AG04449 (cell line): ENCODE data around the gene SPECC1.

ENCODE experiments used
- CTCF ChIA-PET: fragments of 350-600 bp; formaldehyde crosslinking; extraction: SDS; loops from one replicate; lab custom pipeline; 2021; ENCODE audit warnings: antibody characterized with exemption; lab: Yijun Ruan, JAX
- POLR2A ChIA-PET: fragments of 400-600, 350-600 bp; formaldehyde crosslinking; extraction: SDS; loops from one replicate; lab custom pipeline; 2020; ENCODE audit warnings: antibody characterized with exemption, inconsistent platforms; lab: Yijun Ruan, JAX
- DNase-seq: peaks from one replicate; pipeline ENCODE4 v3.0.0-alpha.2; 2010; ENCODE audit warnings: low read depth, low spot score
- H3K4me3 ChIP-seq: 2 replicates; pipeline ENCODE4 v1.5.1; 2011; ENCODE audit warnings: low read depth, mild to moderate bottlenecking, control low read depth, low read length
- TF ChIP-seq, protein P1 (sequence below): IDR thresholded peaks from one replicate; pipeline ENCODE4 v1.5.1; 2011; ENCODE audit warnings: mild to moderate bottlenecking, moderate library complexity, low read length, control low read depth, inconsistent platforms; ENCODE audit not compliant: insufficient read depth; ENCODE audit errors: missing control alignments

The SPECC1 gene

DNA sequence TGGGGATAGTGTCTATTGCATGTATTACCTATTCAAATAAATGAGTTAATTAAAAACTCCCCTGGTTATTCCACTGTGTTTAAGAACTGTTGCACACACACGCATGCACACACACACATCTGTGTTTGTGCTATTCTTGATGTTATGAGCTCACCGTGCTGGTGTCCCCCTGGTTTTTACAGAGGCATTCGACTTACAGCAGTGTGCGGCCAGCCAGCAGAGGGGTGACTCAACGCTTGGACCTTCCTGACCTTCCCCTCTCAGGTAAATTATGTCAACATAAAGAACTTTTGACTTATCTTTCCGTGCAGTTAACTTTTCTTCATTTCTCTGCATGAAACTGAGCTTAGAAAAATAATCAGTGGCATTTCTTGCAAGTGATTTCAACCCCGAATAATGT lies 244.2 kb downstream of the SPECC1 start:
- no peak for DNase-seq
- ChIA-PET POLR2A (no interaction called here), CTCF (no interaction called here)
- no peak overlapping the region for H3K4me3 ChIP-seq
- TF ChIP-seq, protein P1, sequence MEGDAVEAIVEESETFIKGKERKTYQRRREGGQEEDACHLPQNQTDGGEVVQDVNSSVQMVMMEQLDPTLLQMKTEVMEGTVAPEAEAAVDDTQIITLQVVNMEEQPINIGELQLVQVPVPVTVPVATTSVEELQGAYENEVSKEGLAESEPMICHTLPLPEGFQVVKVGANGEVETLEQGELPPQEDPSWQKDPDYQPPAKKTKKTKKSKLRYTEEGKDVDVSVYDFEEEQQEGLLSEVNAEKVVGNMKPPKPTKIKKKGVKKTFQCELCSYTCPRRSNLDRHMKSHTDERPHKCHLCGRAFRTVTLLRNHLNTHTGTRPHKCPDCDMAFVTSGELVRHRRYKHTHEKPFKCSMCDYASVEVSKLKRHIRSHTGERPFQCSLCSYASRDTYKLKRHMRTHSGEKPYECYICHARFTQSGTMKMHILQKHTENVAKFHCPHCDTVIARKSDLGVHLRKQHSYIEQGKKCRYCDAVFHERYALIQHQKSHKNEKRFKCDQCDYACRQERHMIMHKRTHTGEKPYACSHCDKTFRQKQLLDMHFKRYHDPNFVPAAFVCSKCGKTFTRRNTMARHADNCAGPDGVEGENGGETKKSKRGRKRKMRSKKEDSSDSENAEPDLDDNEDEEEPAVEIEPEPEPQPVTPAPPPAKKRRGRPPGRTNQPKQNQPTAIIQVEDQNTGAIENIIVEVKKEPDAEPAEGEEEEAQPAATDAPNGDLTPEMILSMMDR: no peak

DNA sequence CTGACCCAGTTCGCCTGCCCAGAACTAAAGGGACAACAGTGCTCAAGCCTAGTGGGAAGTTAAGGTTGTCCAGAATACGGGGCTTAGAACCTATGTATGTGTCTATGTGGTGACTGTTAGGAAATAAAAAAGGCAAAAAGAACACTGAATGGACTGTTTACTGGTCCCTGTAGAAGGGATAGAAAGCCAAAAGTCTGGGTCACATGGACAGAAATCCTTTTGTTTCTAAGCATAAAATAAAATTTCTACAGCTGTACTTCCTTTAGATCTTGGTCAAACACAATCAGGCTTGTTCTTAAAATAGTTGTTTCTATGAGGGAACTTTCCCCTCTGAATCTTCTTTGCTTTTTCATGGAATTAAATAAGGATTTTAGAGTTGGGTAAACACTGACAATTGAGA lies 245.4 kb downstream of the SPECC1 start:
- CTCF ChIA-PET: no interaction called here
- TF ChIP-seq, protein P1: no peak
- DNase-seq: no peak
- POLR2A ChIA-PET: no interaction called here
- no peak overlapping the region for H3K4me3 ChIP-seq

DNA sequence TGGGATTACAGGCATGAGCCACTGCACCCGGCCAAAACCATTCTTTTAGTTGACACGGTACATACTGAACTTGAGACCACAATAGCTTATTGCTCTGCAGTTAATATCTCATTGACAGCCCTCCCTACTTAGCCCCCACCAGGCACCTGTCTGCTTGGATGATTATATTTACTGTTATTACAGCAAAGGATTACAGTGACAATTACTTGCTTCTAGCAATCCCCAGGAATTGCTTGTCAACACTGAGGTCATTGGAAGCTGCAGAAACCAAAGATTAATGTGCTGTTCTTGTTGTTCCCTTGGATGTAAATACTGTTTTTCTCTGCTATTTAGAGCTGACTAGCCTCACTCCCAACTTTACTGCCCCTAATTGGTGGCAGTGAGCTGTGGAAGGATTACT lies 247.0 kb downstream of the SPECC1 start:
- H3K4me3 ChIP-seq: no peak overlapping the region
- TF ChIP-seq, protein P1: no peak
- ChIA-PET POLR2A (no interaction called here), CTCF (no interaction called here)
- DNase-seq: no peak

DNA sequence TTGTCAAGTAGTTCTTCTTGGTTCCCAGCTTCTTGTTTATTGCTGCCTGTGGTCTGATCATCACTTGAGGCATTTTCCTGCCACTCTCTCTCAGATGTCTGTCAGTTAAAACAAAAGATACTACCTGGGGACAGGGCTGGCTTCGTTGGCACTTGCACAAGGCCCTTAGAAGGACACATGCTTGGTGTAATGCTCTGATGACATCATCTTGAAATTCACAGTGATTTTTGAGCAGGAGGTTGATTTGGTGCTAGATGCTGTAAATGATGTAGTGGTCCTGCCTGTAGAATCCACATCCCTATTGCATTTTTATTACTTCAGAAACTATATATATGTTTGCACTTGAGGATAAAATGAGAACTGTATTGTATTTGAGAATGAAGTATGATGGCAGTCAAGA lies 247.8 kb downstream of the SPECC1 start:
- POLR2A ChIA-PET: no interaction called here

DNA sequence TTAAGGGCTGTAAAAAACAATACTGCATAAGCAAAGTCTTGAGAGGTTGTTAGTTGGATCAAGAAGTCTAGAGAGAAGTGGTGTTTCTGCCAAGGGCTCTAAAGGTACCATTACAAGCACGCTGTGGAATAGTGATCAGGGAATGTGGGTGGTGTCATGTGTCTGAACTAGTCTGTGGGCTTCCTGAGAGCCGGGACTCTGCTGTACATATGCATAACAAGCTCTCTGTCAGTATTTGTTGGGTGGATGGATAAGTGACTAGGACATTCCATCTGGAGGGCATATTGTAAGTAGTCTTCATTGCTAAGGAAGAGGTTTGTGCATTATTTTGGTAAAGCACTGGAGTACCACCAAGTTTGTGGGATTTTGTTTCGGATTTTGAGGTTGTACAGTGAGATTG lies 248.6 kb downstream of the SPECC1 start:
- POLR2A ChIA-PET: no interaction called here
- no peak for DNase-seq
- CTCF ChIA-PET: no interaction called here

More for the DNA sequence above, 247.8 kb downstream of the SPECC1 start:
- DNase-seq: no peak
- CTCF ChIA-PET: no interaction called here
- no peak overlapping the region for H3K4me3 ChIP-seq
- TF ChIP-seq, protein P1: no peak

DNA sequence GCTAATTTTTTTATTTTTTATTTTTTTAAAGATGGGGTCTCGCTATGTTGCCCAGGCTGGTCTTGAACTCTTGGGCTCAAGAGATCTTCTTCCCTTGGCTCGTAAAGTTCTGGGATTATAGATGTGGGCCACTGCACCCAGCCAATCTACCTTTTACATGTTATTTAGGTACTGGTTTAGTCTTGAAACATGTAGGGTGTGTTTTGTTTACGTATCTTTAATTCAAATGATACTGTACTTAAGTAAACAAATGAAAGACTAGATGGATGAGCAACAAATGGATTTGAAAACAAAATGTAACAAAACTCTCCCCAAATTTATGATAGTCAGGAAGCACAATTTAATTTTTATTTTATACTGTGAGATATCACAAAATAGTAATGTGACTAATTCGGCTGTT lies 250.5 kb downstream of the SPECC1 start:
- ChIA-PET CTCF (no interaction called here), POLR2A (no interaction called here)
- no peak overlapping the region for H3K4me3 ChIP-seq
- no peak for DNase-seq
- TF ChIP-seq, protein P1: no peak

More for the DNA sequence above, 248.6 kb downstream of the SPECC1 start:
- H3K4me3 ChIP-seq: no peak overlapping the region
- TF ChIP-seq, protein P1: no peak
